ENCODE results near the gene IQCF2. TPM values are rescaled to one million over a fixed set of nuclear protein-coding genes. Genes with fewer than 3 reads are reported as not detected.
"Not testable (repeated sequence)": the region's sequence is repeated elsewhere in the genome, so short reads cannot be mapped to it uniquely, and the experiment has no call there.

Gene IQCF2
- total RNA-seq, 3 donors from 2014 or later (not counting 1 experiment from before 2014, with no cell fraction given): not detected

GRCh38 chr3:51894939-51895338, 33.5 kb downstream of the IQCF2 start:
- Histone ChIP-seq H3K36me3 (ENCODE audit: control insufficient read depth, insufficient read depth, low read length) (no peaks in the 10 kb centered on the region), H3K4me3 (ENCODE audit: low read length) (no peak overlapping the region), H3K27ac (ENCODE audit: low read length) (no peak overlapping the region), H3K4me1 (ENCODE audit: control insufficient read depth, insufficient read depth, low read length) (no peaks in the 10 kb centered on the region), H3K27me3 (ENCODE audit: control insufficient read depth, insufficient read depth, low read length) (peaks cover 4% of the 10 kb centered on the region), H3K9me3 (ENCODE audit: control insufficient read depth, insufficient read depth, low read length) (no peaks in the 10 kb centered on the region)
- peaks cover 5 to 11% of the 10 kb centered on the region in 2 donors for H3K4me1 Mint-ChIP-seq
- intact Hi-C loops (cut with micrococcal nuclease): no loop called here
- H3K36me3 Mint-ChIP-seq: no peaks in the 10 kb centered on the region
- DNase-seq: no peak
- no peak overlapping the region for H3K4me3 Mint-ChIP-seq
- H3K27me3 Mint-ChIP-seq (ENCODE audit: low read depth in 2 of 2): peaks cover 39 to 47% of the 10 kb centered on the region in 2 donors
- H3K27ac Mint-ChIP-seq: no peak overlapping the region
- no peak for TF ChIP-seq CTCF (IDR thresholded peaks at IDR 0.05)
- WGBS (ENCODE audit: insufficient coverage): 96% methylated on average over 16 of the region's 16 CpGs
- no peak for ATAC-seq
- no peaks in the 10 kb centered on the region for H3K9me3 Mint-ChIP-seq

GRCh38 chr3:51896607-51897305, 35.3 kb downstream of the IQCF2 start:
- Histone ChIP-seq H3K4me1 (ENCODE audit: control insufficient read depth, insufficient read depth, low read length) (no peaks in the 10 kb centered on the region), H3K9me3 (ENCODE audit: control insufficient read depth, insufficient read depth, low read length) (no peaks in the 10 kb centered on the region), H3K4me3 (ENCODE audit: low read length) (no peak overlapping the region), H3K36me3 (ENCODE audit: control insufficient read depth, insufficient read depth, low read length) (no peaks in the 10 kb centered on the region), H3K27me3 (ENCODE audit: control insufficient read depth, insufficient read depth, low read length) (peaks cover 2% of the 10 kb centered on the region), H3K27ac (ENCODE audit: low read length) (no peak overlapping the region)
- Mint-ChIP-seq H3K27ac (no peak overlapping the region), H3K27me3 (ENCODE audit: low read depth in 2 of 2) (peaks cover 43 to 49% of the 10 kb centered on the region in 2 donors), H3K4me1 (peaks cover 3 to 5% of the 10 kb centered on the region in 2 donors), H3K4me3 (no peak overlapping the region), H3K9me3 (no peaks in the 10 kb centered on the region), H3K36me3 (no peaks in the 10 kb centered on the region)
- ATAC-seq (no peak), DNase-seq (no peak)
- intact Hi-C loops (cut with micrococcal nuclease): no loop called here
- WGBS (ENCODE audit: insufficient coverage): 90% methylated on average over 10 of the region's 10 CpGs
- no peak for TF ChIP-seq CTCF (IDR thresholded peaks at IDR 0.05)

GRCh38 chr3:51897391-51897790, 36.0 kb downstream of the IQCF2 start:
- intact Hi-C loops (cut with micrococcal nuclease): no loop called here
- Mint-ChIP-seq H3K9me3 (no peaks in the 10 kb centered on the region), H3K36me3 (no peaks in the 10 kb centered on the region), H3K27me3 (ENCODE audit: low read depth in 2 of 2) (peaks cover 38 to 52% of the 10 kb centered on the region in 2 donors), H3K27ac (no peak overlapping the region), H3K4me1 (no peaks in the 10 kb centered on the region), H3K4me3 (no peak overlapping the region)
- H3K27me3 ChIP-seq (ENCODE audit: control insufficient read depth, insufficient read depth, low read length): peaks cover 2% of the 10 kb centered on the region
- ATAC-seq: no peak
- no peaks in the 10 kb centered on the region for H3K36me3 ChIP-seq (ENCODE audit: control insufficient read depth, insufficient read depth, low read length)
- no peak for TF ChIP-seq CTCF (IDR thresholded peaks at IDR 0.05)
- no peaks in the 10 kb centered on the region for H3K9me3 ChIP-seq (ENCODE audit: control insufficient read depth, insufficient read depth, low read length)
- no peak overlapping the region for H3K4me3 ChIP-seq (ENCODE audit: low read length)
- H3K27ac ChIP-seq (ENCODE audit: low read length): no peak overlapping the region
- no peak for DNase-seq
- H3K4me1 ChIP-seq (ENCODE audit: control insufficient read depth, insufficient read depth, low read length): no peaks in the 10 kb centered on the region
- WGBS (ENCODE audit: insufficient coverage): 89% methylated on average over 15 of the region's 15 CpGs

DNA sequence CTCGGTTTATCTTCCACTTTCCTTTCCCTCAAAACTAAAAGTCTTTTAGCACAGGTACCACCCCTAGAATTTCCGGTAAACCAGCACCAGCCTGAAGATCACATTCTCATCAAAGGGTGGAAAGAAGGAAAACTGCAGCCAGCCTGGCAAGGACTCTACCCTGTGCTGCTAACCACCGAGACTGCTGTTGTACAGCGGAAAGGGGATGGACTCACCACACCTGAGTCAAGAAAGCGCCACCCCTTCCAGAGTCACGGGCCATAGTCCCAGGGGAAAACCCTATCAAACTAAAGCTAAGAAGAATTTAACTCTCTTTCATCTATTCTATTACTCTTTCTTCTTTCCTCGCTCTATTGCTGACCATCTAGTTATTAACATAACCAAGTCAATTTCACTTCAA, 38.6 kb downstream of the IQCF2 start:
- DNase-seq; ATAC-seq; H3K9me3 ChIP-seq (ENCODE audit: control insufficient read depth, insufficient read depth, low read length); H3K27ac ChIP-seq (ENCODE audit: low read length); intact Hi-C loops (cut with micrococcal nuclease); H3K36me3 ChIP-seq (ENCODE audit: control insufficient read depth, insufficient read depth, low read length); H3K4me1 ChIP-seq (ENCODE audit: control insufficient read depth, insufficient read depth, low read length); H3K9me3 Mint-ChIP-seq; H3K27ac Mint-ChIP-seq; H3K4me3 Mint-ChIP-seq; H3K27me3 ChIP-seq (ENCODE audit: control insufficient read depth, insufficient read depth, low read length); H3K36me3 Mint-ChIP-seq; H3K4me3 ChIP-seq (ENCODE audit: low read length); H3K4me1 Mint-ChIP-seq: not testable (repeated sequence)
- peaks cover 46 to 69% of the 10 kb centered on the region in 2 donors for H3K27me3 Mint-ChIP-seq (ENCODE audit: low read depth in 2 of 2)
- WGBS (ENCODE audit: insufficient coverage): 80% methylated on average over 7 of the region's 7 CpGs

- H3K4me1 ChIP-seq (ENCODE audit: control insufficient read depth, insufficient read depth, low read length); H3K4me3 Mint-ChIP-seq; DNase-seq; H3K36me3 ChIP-seq (ENCODE audit: control insufficient read depth, insufficient read depth, low read length); H3K9me3 ChIP-seq (ENCODE audit: control insufficient read depth, insufficient read depth, low read length); H3K27ac ChIP-seq (ENCODE audit: low read length); H3K27ac Mint-ChIP-seq; H3K36me3 Mint-ChIP-seq; H3K4me3 ChIP-seq (ENCODE audit: low read length); H3K4me1 Mint-ChIP-seq; H3K9me3 Mint-ChIP-seq; H3K27me3 ChIP-seq (ENCODE audit: control insufficient read depth, insufficient read depth, low read length); intact Hi-C loops (cut with micrococcal nuclease); ATAC-seq: not testable (repeated sequence)
- peaks cover 46 to 72% of the 10 kb centered on the region in 2 donors for H3K27me3 Mint-ChIP-seq (ENCODE audit: low read depth in 2 of 2)
- 74% methylated on average over 5 of the region's 7 CpGs for WGBS (ENCODE audit: insufficient coverage)
Observed at GRCh38 chr3:51902361-51902760, 40.9 kb downstream of the IQCF2 start.
